CD4-positive, CD25-positive, alpha-beta regulatory T cell (primary cell): ENCODE data around the gene TTI1. TPM values are rescaled to one million over a fixed set of nuclear protein-coding genes. Genes with fewer than 3 reads are reported as not detected.

Experiments
- ATAC-seq, 2 donors: fragments of 150-1000 bp; cut with Tn5 transposase; one replicate each; pipeline ENCODE4 v1.10.0; 2021; ENCODE audit warnings: low read depth in 2 of 2, moderate number of reproducible peaks in 2 of 2, moderate library complexity in 1 of 2
- DNase-seq, 3 donors: peaks; one replicate each; pipeline versions ENCODE4 v3.0.0 to v3.0.0-alpha.2; 2012 to 2022; ENCODE audit warnings: mixed read lengths in 1 of 3
- H3K27ac ChIP-seq: one replicate; pipeline ENCODE4 v1.7.0; 2013; ENCODE audit warnings: mild to moderate bottlenecking, low read length; ENCODE audit not compliant: insufficient read depth, poor library complexity, severe bottlenecking
- H3K27me3 ChIP-seq: one replicate; pipeline ENCODE4 v1.7.0; 2013; ENCODE audit warnings: low read length; ENCODE audit not compliant: control insufficient read depth, insufficient read depth
- H3K36me3 ChIP-seq: one replicate; pipeline ENCODE4 v1.7.0; 2013; ENCODE audit warnings: mild to moderate bottlenecking, low read length, moderate library complexity; ENCODE audit not compliant: control insufficient read depth, insufficient read depth
- H3K4me1 ChIP-seq: 2 replicates; pipeline ENCODE4 v1.7.0; 2013; ENCODE audit warnings: mild to moderate bottlenecking, low read length; ENCODE audit not compliant: insufficient read depth, control insufficient read depth, poor library complexity, severe bottlenecking
- H3K4me3 ChIP-seq: one replicate; pipeline ENCODE4 v1.7.0; 2013; ENCODE audit warnings: low read depth, mild to moderate bottlenecking, low read length, moderate library complexity
- H3K9me3 ChIP-seq, 2 experiments: 1 replicate in 1 of 2; 2 replicates in 1 of 2; pipeline ENCODE4 v1.7.0; 2013; ENCODE audit warnings: low read length in 2 of 2, mild to moderate bottlenecking in 1 of 2, moderate library complexity in 1 of 2; ENCODE audit not compliant: control insufficient read depth in 2 of 2
- H3K27ac Mint-ChIP-seq, 3 donors: one replicate each; pipeline ENCODE4 v1.8.0; 2020 to 2022; ENCODE audit warnings: mild to moderate bottlenecking in 3 of 3, mixed read lengths in 3 of 3, moderate library complexity in 2 of 3
- H3K27me3 Mint-ChIP-seq: one replicate; pipeline ENCODE4 v1.8.0; 2022; ENCODE audit warnings: mild to moderate bottlenecking, mixed read lengths
- H3K36me3 Mint-ChIP-seq: one replicate; pipeline ENCODE4 v1.8.0; 2020; ENCODE audit warnings: mixed read lengths
- H3K4me1 Mint-ChIP-seq, 4 donors: one replicate each; pipeline ENCODE4 v1.8.0; 2020 to 2022; ENCODE audit warnings: mixed read lengths in 4 of 4, mild to moderate bottlenecking in 1 of 4
- H3K4me3 Mint-ChIP-seq, 4 donors: one replicate each; pipeline ENCODE4 v1.8.0; 2020 to 2022; ENCODE audit warnings: mild to moderate bottlenecking in 4 of 4, mixed read lengths in 4 of 4, moderate library complexity in 3 of 4
- H3K9me3 Mint-ChIP-seq, 7 donors: one replicate each; pipeline ENCODE4 v1.8.0; 2020 to 2022; ENCODE audit warnings: mixed read lengths in 7 of 7, mild to moderate bottlenecking in 3 of 7, moderate library complexity in 2 of 7
- polyA plus RNA-seq, 4 donors: library from polyadenylated mRNA; unstranded; fragments of 300-500 nt; fragmentation: Illumina TruSeq; gene quantifications; one replicate each; pipeline ENCODE4 v1.2.3, GENCODE V29; 2021
- total RNA-seq: library from RNA; stranded (reverse); gene quantifications from one replicate; pipeline ENCODE4 v1.2.3, GENCODE V29; 2022

Gene TTI1
- total and polyA plus RNA-seq, 5 donors from 2014 or later = 15.2 to 21.2 (median 16.3) TPM

DNA sequence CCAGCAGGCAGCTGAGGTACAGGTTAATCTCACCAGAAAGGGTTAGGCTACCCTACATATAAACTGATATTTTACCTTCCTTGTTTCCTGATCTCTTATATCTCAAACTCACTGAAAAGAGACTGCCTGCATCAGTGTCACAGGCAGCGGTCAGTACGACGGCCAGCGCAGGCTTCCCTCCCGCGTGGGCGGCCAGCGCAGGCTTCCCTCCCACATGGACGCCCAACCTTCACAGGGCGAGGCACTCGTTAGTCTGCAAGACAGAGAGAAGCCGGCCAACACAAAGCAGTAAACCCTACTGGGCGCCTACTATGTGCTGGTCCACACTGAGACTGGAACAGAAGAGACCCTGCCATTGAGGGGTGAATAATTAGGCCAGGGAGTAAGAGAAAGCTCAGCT lies 33.0 kb downstream of the TTI1 start:
- peak overlapping the region in 1 of 3 donors; percentile 89 for H3K27ac Mint-ChIP-seq

DNA sequence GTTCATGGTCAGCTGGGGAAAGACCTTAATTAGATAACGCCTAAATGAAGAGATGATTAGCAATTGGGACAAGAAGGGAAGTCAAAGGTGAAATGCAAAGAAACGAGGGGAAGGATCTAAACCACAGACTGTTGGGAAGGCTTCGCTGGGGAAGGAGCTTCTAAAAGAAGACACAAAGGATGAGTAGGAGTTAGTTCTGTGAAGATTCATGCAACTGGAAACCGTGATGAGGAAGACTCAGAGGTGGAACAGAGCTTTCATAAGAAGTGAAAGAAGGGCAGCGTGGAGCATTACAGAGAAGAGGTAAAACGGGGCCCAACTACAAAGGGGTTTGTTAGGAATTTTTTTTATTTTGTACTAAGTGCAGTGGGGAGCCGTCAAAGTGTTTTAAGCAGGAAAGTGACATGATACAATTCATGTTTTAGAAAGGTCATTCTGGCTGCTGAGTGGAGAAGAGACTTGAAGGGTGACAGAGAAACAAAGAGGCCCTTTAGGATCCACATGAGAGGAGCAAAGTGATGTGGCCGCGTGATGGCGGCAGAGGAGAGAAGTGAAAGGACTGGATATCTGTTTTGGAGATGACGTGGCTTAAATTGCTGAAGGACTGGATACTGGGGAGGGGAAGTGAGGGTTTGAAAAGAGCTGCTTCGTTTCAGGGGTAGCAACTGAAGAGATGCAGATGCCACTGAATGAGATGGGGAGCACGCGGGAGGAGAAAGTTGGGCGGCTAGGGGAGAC lies 33.6 kb downstream of the TTI1 start:
- Mint-ChIP-seq H3K27me3 (no peaks in the 10 kb centered on the region), H3K9me3 (no peaks in the 10 kb centered on the region), H3K27ac (peak overlapping the region in 1 of 3 donors; percentile 61), H3K4me1 (peaks cover 5 to 30% (median 16%) of the 10 kb centered on the region in 4 donors), H3K36me3 (peaks cover 68% of the 10 kb centered on the region), H3K4me3 (no peak overlapping the region)
- H3K9me3 ChIP-seq = no peaks in the 10 kb centered on the region
- DNase-seq = no peak
- no peak overlapping the region for H3K27ac ChIP-seq
- ATAC-seq = no peak
- peaks cover 94% of the 10 kb centered on the region for H3K36me3 ChIP-seq
- H3K4me1 ChIP-seq = peaks cover 16% of the 10 kb centered on the region
- no peaks in the 10 kb centered on the region for H3K27me3 ChIP-seq
- no peak overlapping the region for H3K4me3 ChIP-seq

More for the DNA sequence above, 33.0 kb downstream of the TTI1 start:
- Histone ChIP-seq H3K27ac (no peak overlapping the region), H3K9me3 (no peaks in the 10 kb centered on the region), H3K4me3 (no peak overlapping the region), H3K4me1 (peaks cover 16% of the 10 kb centered on the region), H3K27me3 (no peaks in the 10 kb centered on the region), H3K36me3 (peaks cover 91% of the 10 kb centered on the region)
- no peaks in the 10 kb centered on the region for H3K27me3 Mint-ChIP-seq
- H3K9me3 Mint-ChIP-seq = no peaks in the 10 kb centered on the region
- H3K4me1 Mint-ChIP-seq = peaks cover 8 to 35% (median 20%) of the 10 kb centered on the region in 4 donors
- H3K36me3 Mint-ChIP-seq = peaks cover 68% of the 10 kb centered on the region
- no peak overlapping the region for H3K4me3 Mint-ChIP-seq
- no peak for ATAC-seq
- no peak for DNase-seq

DNA sequence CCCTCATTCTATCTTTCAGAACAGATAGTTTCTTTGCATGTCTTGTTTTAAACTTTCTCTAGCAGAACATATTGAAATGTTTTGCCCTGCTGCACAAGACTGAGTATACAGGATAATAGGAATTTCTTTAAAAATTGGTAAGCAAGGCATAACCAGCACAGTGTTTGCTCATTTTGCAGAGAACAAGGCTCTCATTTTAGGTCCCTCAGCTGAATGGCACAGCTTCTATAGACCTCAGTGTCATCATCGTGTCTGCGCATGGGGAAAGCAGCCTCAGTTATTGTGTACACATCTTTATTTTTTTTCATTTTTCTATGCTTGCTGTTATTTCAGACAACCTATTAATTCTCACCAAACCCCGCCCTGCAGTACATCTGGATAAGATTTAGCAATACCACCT lies 35.7 kb downstream of the TTI1 start:
- H3K27me3 Mint-ChIP-seq = no peaks in the 10 kb centered on the region
- peaks cover 68% of the 10 kb centered on the region for H3K36me3 Mint-ChIP-seq
- Histone ChIP-seq H3K4me3 (no peak overlapping the region), H3K4me1 (peaks cover 15% of the 10 kb centered on the region), H3K27ac (no peak overlapping the region), H3K9me3 (no peaks in the 10 kb centered on the region), H3K27me3 (no peaks in the 10 kb centered on the region), H3K36me3 (peaks cover 81% of the 10 kb centered on the region)
- ATAC-seq (no peak), DNase-seq (no peak)
- no peak overlapping the region for H3K4me3 Mint-ChIP-seq
- peak overlapping the region in 1 of 3 donors; percentile 31 for H3K27ac Mint-ChIP-seq
- H3K4me1 Mint-ChIP-seq = peaks cover 5 to 19% (median 14%) of the 10 kb centered on the region in 4 donors
- H3K9me3 Mint-ChIP-seq = no peaks in the 10 kb centered on the region

DNA sequence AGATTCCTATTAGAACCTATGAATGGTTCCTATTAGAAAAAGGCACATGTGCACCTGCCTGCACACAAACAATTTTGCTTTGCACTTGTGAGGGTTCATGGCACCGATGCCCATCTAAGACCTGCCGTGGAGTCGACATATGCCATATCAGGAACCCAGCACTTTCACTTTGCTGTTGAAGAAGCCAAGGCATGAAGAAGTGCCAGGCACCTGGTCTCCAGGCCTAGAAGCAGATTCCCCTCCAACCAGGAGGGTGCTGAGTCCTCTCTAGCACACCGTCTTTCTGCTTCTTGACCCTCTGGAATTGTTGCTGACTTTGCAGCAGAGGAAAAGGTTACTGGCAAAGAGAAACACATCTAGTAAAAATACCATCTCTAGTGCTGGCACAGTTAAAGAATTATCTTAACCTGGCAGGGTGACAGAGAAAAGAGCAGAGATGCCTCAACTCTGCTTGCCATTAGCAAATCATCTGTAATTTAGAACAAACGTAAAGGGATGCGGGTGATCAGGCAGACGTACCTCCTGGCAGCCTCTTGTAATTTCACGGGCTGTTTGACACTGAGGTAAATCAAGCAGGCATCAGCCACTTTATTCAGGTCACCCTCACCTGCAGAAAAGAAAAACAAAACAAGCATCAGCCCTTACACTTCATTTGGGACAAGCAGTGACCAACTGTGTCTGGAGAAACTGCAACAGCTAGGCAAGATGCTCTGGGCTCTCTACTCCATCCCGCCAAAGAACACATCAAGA lies 37.2 kb downstream of the TTI1 start:
- peaks cover 65% of the 10 kb centered on the region for H3K36me3 Mint-ChIP-seq
- H3K27ac Mint-ChIP-seq = no peak overlapping the region

DNA sequence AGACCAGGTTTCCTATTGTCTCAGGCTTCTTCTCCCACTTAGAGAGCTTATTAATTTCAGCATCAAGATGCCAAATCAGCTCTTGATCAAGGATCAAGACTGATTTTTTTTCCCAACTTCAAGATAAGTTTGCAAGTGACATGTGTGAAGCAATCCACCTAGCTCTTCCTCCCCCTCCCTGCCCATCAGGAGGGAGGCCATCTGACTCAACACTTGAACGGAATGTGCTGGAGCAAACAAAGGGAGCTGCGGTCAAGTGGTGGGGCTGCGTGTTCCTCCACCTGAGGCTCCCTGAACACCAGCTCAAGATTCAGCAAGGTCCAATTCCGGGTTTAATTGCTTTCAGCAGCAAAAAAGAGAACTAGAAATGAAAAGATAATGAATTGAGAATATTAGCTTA lies 38.7 kb downstream of the TTI1 start:
- DNase-seq = no peak
- peaks cover 64% of the 10 kb centered on the region for H3K36me3 Mint-ChIP-seq
- H3K27me3 Mint-ChIP-seq = no peaks in the 10 kb centered on the region

More for the DNA sequence above, 37.2 kb downstream of the TTI1 start:
- DNase-seq (no peak), ATAC-seq (no peak)
- no peak overlapping the region for H3K4me3 ChIP-seq
- no peak overlapping the region for H3K4me3 Mint-ChIP-seq
- no peak overlapping the region for H3K27ac ChIP-seq
- no peaks in the 10 kb centered on the region for H3K27me3 Mint-ChIP-seq
- H3K36me3 ChIP-seq = peaks cover 75% of the 10 kb centered on the region
- H3K4me1 Mint-ChIP-seq = peaks cover 0 to 11% (median 8%) of the 10 kb centered on the region in 4 donors
- H3K4me1 ChIP-seq = no peaks in the 10 kb centered on the region
- H3K9me3 ChIP-seq = no peaks in the 10 kb centered on the region
- H3K9me3 Mint-ChIP-seq = no peaks in the 10 kb centered on the region
- H3K27me3 ChIP-seq = no peaks in the 10 kb centered on the region

DNA sequence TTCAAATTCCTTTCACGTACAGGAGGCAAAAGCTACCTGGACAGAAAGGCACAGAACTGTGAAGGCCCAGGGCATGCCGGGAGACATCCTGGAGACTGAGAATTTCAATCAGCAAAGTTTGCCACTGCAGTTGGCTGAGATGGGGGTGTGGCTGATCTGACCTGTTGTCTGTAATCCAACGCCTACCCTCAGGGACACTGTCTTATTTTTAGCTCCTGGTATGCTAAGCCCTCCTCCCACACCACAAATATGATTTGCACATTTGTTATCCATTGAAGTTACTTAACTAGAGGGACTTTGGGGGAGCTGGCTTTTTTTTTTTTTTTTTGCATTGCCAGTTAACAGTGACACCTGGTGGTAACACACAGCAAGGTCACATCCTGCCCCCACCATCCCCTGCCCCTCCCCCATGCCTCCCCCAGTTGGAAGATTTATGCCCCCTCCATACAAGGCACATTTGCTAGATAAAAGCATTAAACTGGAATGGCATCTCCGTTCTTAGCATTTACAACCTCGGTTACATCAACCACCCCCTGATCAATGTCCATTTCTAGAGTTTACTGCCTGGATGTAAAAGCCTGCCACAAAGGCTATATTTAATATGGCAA lies 40.4 kb downstream of the TTI1 start:
- peaks cover 52% of the 10 kb centered on the region for H3K36me3 ChIP-seq
- no peaks in the 10 kb centered on the region for H3K27me3 Mint-ChIP-seq
- no peaks in the 10 kb centered on the region for H3K9me3 Mint-ChIP-seq
- no peaks in the 10 kb centered on the region for H3K9me3 ChIP-seq
- H3K4me1 Mint-ChIP-seq = peaks cover 0 to 21% (median 11%) of the 10 kb centered on the region in 4 donors
- no peak overlapping the region for H3K4me3 ChIP-seq
- H3K4me1 ChIP-seq = no peaks in the 10 kb centered on the region
- peak in 2 of 3 donors; percentile 24 to 50 for DNase-seq
- no peaks in the 10 kb centered on the region for H3K27me3 ChIP-seq
- H3K27ac Mint-ChIP-seq = no peak overlapping the region
- no peak for ATAC-seq
- H3K4me3 Mint-ChIP-seq = no peak overlapping the region
- peaks cover 63% of the 10 kb centered on the region for H3K36me3 Mint-ChIP-seq
- no peak overlapping the region for H3K27ac ChIP-seq

More for the DNA sequence above, 38.7 kb downstream of the TTI1 start:
- Histone ChIP-seq H3K9me3 (no peaks in the 10 kb centered on the region), H3K4me1 (no peaks in the 10 kb centered on the region), H3K36me3 (peaks cover 68% of the 10 kb centered on the region), H3K27me3 (no peaks in the 10 kb centered on the region), H3K4me3 (no peak overlapping the region), H3K27ac (no peak overlapping the region)
- Mint-ChIP-seq H3K4me3 (no peak overlapping the region), H3K27ac (no peak overlapping the region), H3K4me1 (peaks cover 0 to 21% (median 10%) of the 10 kb centered on the region in 4 donors), H3K9me3 (no peaks in the 10 kb centered on the region)
- no peak for ATAC-seq

DNA sequence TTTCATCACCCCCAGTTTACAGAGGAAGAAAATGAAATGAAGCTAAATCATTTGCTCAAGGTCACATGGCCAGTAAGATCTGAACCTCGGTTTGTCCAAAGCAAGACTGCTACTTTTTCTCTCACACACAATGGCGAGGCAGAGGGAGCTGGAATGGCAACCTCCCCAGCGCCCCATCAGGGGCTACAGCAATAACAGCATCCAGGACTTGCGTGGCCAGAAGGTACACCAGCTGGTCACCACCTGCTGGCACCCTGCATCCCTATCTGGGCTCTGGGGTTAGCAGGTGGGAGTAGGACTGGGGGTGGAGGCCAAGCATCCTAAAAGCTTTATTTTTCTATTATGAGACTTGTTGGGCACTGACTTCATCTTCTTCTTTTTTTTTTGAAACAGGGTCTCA lies 41.3 kb downstream of the TTI1 start:
- DNase-seq (no peak), ATAC-seq (no peak)
- Histone ChIP-seq H3K36me3 (peaks cover 51% of the 10 kb centered on the region), H3K4me1 (no peaks in the 10 kb centered on the region), H3K4me3 (no peak overlapping the region), H3K9me3 (no peaks in the 10 kb centered on the region), H3K27me3 (no peaks in the 10 kb centered on the region), H3K27ac (no peak overlapping the region)
- H3K9me3 Mint-ChIP-seq = no peaks in the 10 kb centered on the region
- no peaks in the 10 kb centered on the region for H3K27me3 Mint-ChIP-seq
- H3K4me3 Mint-ChIP-seq = no peak overlapping the region
- H3K4me1 Mint-ChIP-seq = peaks cover 0 to 21% (median 11%) of the 10 kb centered on the region in 4 donors
- peaks cover 59% of the 10 kb centered on the region for H3K36me3 Mint-ChIP-seq
- peak overlapping the region in 1 of 3 donors; percentile 32 for H3K27ac Mint-ChIP-seq
